GF-D8 (cell line): ENCODE measurements around the gene NEURL1B.
"Not testable (repeated sequence)": the region's sequence is repeated elsewhere in the genome, so short reads cannot be mapped to it uniquely, and the experiment has no call there.

Experiments used
- DNase-seq: peaks from one replicate; lab custom pipeline; 2025; lab: John Stamatoyannopoulos, UW

NEURL1B gene, protein sequence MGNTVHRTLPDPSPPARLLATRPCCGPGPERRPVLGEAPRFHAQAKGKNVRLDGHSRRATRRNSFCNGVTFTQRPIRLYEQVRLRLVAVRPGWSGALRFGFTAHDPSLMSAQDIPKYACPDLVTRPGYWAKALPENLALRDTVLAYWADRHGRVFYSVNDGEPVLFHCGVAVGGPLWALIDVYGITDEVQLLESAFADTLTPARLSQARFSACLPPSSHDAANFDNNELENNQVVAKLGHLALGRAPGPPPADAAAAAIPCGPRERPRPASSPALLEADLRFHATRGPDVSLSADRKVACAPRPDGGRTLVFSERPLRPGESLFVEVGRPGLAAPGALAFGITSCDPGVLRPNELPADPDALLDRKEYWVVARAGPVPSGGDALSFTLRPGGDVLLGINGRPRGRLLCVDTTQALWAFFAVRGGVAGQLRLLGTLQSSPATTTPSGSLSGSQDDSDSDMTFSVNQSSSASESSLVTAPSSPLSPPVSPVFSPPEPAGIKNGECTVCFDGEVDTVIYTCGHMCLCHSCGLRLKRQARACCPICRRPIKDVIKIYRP

DNA sequence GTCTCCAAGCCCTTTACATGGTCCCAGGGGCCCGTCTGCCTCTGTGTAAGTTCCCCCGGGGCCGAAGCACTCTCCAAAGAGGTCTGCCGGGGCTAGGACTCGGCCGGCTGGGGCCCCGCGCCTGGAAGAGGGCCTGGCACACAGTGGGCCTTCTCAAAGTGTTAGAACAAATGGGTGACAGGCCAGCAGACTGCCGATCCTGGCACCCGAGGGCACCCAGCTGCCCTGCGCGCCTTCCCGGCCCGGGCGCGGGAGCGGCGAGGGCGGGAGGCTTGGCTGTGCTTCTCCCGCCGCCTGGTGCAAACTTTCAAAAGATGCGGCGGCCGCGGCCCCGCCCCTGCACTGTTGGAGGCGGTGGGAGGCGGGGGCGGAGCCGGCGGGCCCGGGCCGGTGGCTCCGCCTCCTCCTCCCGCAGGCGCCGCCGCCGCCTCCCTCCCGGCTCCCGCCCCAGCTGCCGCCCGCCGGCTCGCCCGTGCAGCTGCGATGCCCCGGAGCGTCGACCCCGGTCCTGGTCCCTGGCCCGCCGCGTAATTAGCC lies at the start of gene NEURL1B:
TSS of gene NEURL1B (plus strand) at position 442 of the 537 bp plus-strand sequence. CDS start 144 bp downstream, outside the sequence.
- DNase-seq, result no peak

DNA sequence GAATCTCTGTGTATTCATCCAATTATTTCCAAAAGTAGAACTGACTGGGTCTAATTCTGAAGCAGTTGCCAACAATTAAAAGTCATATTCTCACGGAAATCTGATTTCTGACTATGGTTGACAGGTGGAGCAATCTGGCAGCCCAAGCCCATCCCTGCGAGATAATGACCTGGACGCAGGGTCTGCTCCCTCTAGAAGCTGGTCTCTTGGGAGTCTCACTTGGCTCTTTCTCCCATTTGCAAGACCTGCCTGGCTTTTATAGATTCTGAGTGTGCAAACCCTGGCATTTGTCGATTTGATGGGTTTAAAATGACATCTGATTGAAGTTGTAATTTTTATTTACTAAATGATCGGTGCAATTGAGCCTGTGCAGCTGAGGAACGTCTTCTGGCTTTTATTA lies 49.4 kb upstream of the NEURL1B start:
- DNase-seq, result no peak

DNA sequence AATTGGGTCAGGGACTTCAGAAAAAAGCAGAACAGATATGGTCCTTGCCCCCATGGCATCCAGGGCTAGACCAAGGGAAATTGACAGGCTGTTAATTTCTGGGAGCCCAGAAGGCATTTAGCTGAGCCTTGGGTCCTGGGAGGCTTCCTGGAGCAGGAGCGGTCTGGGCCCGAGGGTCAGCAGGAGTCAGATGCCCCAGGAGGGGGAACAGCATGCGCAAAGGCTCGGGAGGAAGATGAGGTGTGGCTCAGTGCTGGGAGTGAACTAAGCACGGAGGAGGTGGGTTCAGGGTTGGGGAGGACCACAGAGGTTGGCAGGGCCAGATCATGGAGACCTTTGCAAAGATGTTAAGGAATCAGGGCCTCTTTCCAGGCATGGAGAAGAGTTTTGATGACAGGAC lies 48.2 kb upstream of the NEURL1B start:
- DNase-seq, result no peak

DNA sequence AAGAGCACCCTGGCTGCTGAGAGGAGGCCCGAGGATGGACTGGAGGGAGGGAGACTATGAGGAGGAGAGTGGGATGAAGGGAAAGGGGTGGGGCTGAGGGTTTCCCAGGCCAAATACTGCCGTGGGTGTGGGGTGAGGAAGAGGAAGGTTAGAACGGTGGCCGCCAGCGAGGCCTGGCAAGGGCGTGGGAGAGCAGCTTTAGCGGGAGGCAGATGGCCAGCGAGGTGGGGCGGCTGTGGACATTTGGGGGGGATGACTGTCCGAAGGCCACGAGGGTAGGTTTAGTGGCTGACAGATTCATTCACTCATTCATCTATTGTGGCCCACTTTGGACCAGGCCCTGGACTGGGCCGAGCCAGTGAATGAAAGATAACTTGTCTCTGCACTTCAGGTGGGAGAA lies 47.8 kb upstream of the NEURL1B start:
- no peak for DNase-seq

DNA sequence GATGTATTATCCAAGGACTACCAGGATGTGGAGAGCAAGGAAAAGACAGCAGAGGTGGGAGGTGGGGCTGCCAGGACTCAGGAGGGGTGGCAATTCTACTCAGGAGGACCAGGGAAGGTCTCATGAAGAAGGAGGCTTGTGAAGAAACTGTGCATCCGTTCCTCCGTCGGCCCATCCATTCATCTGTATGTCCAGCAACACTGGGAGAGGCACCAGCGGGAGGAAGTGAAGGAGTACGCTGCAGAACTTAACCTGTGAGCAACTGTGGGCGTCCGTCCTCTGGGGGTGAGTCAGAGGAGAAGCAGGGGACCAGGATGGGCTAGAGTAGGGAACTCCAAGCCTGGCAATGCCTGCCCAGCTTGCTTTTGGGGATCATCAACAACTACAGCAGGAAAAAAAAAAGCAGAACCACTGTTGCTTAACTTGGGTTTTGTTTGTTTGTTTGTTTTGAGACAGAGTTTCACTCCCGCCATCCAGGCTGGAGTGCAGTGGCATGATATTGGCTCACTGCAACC lies 47.3 kb upstream of the NEURL1B start:
- no peak for DNase-seq

DNA sequence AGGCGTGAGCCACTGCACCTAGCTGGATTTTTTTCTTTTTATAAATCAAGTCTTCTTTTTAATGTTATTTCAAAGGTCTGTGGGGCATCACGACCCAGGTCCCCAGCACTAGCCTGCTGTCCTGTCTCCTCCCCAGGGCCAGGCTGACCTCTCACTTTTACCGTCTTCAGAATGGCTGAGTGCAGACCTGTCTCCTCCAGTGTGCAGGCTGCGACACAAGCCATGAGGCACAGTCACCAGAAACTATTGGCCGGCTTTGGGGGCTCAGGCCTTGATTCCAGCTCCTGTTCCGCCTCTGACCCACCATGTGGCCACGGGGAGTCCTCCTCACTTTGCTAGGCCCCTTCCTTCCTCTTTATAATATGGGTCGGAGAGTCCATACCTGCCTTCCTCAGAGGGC lies 46.6 kb upstream of the NEURL1B start:
- no peak for DNase-seq

DNA sequence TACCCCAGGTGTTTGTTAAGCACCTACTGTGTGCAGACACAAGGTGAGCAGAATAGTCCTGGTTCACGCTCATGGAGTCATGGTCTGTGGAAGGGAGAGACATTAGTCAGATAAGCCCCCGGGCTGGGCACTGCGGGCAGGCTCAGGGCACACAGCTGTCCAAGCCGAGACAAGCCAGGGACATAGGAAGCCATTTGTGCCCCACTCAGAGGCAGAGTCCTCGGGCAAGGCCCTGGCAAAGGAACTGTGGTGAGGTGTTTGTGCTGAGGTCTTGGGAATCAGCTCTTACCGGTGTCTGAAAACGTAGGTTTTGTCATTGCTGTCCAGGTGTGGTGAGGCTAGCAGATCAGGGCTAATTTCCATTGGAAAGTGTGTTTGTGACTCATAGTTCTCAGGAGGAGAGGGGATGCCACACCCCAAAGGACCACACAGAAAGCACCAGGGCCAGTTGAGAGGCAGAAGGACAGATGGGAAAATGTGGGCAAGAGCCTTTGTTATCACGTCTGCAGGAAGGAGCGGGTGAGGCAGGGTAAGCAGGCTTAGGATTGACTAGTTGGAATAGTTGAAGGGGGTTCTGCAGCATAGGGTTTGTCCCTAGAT lies 46.1 kb upstream of the NEURL1B start:
- no peak for DNase-seq

DNA sequence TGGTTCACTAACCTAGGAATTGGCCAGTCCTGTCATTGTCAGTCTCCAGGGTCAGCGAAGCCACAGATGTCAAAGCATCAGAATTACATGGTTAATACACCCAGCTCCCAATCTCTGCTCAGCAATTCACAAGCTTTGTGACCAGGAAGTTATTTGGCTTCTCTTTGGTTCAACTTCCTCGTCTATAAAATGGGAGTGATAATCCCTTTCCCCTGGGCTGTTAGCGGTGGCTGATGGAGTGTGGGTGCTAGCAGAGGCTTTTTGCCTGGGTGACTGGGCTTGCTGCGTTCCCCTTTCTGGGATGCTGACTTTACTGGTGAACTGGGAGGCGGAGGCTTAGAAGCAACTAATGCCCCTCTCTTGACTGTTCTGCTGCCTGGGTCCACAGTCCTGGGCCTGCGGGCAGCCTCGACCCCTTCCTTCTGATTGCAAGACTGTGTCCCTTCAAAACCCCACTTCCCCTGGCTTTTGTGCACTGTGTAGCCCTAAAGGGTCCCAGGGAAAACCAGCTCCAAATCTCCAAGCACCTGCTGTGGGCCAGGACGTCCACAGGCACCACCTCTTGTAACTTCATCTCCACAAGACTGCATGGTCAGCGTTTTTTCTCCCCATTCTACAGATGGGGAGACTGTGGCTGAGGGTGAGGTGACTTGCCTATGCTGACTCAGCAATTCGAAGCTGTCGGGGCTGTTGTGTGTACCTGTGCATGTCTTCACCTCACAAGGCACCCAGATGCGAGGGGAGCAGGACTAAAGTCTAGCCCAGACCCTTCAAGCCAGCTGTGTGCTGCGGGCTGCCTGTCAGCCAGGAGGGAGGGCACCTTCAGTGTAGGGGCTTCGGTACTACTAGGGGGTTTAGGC lies 45.2 kb upstream of the NEURL1B start:
- DNase-seq, result no peak

DNA sequence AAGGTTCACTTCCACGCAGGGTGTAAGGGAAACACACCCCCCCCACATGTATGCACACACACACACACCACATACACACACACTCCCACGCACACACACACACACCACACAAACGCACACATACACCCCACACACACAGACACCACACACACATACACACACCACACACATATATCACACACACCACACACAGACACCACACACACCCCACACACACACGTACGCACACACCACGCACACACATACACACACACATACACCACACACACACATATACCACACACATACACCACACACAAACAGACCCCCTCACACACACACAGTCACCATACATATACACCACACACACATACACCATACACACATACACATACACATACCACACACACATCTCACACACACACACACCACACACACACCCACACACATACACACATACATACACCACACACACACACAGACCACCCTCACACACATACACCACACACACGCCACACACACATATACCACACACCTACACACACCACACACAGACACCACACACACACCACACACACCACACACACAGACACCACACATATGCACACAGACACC lies 44.3 kb upstream of the NEURL1B start:
- DNase-seq, result no peak

DNA sequence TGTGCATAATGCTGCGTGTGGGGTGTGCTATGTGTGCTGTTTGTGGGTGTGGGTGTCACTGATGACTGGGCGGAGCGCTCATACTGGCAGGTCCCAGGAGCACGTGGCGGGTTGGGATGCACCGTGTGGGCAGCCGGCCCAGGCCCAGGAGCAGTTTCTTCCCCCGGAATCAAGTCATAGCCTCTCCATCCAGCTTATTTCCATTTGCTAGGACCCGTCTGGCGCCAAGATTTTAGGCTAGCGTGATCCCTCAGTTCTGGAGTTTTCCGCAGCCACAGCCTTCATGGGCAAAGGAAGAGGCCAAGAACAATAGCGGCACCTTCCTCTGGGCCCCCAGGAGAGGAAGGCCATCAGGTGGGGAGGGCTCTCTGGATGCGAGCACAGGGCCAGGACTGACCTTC lies 43.3 kb upstream of the NEURL1B start:
- DNase-seq, result no peak

DNA sequence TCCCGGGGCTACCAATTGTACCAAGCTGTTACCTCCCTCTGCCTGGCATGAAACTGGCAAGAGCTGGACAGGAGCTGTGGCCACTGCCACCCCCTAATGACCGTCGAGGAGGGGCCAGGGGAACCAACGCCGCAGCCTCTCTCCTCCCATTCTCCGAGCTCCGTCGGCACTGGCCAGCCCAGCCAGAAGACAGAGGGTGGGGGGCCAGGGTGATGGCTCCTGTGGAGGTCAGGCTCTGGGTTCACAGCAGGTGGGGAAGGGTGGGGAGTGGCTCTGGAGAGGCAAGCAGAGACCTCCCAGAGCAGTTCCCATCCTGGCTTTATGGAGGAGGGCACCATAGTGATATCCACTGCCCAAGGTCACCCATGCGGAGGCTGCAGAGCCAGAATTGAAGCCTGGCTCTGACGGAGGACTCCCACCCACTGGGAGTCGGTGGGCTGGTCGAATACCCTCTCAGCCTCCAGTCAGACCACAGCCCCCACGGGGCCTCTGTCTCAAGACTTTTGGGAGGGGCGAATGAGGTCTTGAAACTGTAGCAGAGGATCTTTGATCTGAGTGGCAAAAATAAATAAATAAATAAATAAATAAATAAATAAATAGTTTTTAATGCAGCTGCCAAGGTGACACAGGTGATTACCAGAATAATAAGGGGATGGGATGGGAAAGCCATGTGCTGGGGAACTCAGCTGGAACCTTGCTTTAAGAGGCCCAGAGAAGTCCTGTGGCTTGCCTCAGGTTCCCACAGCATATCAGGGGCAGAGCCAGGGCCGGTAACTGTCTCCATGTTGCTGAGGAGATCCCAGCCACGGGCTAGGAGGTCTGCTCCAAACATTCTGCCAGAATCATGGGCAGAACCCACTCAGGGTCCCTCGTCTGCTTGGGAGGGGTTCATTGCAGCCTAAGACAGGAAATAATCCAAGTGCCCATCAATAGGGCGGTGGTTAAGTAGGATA lies 42.5 kb upstream of the NEURL1B start:
- DNase-seq, result no peak

DNA sequence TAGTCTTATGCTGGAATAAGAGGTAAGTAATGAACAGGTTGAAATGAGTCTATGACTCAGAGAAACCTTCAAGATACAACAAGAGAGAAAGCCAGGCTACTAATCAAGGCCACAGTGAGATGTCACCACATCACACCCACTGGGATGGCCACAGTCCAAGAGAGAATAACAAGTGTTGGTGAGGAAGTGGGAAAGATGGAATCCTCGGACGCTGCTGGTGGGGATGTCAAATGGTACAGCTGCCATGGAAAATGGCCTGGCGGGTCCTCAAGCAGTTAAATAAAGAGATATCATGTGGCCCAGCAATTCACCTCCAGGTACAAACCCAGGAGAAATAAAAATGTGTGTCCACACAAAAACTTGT lies 41.9 kb upstream of the NEURL1B start:
- no peak for DNase-seq

DNA sequence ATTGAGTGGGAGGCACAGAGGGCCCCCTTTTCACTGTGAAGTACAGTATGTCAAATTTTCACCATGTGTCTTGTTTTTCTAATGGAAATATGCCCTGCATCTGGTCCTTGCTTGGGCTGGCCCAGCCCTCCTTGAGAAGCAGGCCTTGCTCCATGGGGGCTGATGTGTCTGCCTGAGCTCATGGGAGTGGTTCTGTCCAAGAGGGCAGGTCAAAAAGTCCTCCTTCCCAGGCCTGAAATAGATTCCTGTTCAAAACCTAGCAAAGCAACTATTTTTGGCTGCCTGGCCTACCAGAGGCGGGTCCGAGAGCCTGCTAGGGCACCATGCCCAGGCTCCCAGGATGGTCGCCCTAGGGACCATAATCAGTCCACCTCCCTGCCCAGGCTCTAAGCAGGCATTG lies 40.5 kb upstream of the NEURL1B start:
- no peak for DNase-seq

DNA sequence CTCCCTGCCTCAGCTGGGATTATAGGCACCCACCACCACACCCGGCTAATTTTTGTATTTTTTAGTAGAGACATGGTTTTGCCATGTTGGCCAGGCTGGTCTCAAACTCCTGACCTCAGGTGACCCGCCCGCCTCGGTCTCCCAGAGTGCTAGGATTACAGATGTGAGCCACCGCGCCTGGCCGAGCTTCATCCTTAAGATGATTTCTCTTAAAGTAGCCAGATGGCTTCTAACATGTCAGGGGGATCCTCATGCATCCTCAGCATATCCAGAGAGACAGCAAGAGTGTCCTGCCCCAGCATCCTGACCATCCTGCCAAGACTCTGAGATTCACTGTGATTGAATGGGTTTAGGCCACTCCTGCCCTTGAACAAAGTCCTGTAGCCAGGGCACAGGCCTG lies 39.5 kb upstream of the NEURL1B start:
- DNase-seq, result not testable (repeated sequence)

DNA sequence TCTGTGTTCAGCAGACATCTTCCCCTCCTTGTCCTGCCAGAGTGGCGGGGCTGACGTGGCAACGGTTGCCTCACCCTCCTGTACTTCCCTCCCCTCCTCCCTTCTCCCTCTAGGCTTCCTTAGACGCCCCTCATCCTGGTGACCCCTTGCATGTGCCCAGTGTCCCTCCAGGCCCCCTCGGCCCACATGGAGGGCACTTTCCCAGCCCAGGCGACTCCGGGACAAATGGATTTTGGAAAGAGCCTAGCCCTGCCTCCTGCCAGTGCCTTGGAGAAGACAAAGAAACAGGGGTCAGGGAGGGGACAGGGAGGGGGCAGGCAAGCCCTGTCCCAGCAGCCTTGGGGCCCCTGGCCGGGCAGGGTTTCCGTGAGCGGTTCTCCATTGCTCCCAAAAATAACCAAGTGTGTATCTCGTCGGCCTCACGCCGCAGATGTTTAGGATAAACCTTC lies 38.3 kb upstream of the NEURL1B start:
- no peak for DNase-seq

DNA sequence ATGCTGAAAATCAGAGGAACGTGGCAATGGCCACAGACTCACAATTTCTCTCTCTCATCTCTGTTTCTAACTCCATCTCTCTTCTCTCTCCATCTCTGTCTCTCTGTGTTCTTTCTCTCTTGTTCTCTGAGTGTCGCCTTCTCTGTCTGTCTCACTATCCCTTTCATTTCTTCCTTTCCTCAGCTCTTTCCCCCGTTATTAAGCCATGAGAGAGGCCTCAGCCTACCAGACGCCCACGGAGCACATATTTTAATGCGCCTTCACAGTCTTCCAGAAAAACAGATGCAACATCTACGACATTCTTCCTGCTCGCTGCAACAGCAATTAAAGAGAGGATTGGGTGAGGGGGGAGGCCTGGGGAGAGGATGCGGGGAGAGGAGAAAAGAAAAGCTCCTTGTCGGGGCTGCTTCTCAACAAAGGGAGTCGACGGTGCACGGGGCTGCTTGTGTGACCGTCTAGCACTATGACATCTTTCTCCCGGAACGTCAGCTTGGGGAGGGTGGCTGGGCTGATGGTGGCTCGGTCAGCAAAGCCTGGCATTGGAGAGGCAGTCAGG lies 37.7 kb upstream of the NEURL1B start:
- DNase-seq, result no peak

DNA sequence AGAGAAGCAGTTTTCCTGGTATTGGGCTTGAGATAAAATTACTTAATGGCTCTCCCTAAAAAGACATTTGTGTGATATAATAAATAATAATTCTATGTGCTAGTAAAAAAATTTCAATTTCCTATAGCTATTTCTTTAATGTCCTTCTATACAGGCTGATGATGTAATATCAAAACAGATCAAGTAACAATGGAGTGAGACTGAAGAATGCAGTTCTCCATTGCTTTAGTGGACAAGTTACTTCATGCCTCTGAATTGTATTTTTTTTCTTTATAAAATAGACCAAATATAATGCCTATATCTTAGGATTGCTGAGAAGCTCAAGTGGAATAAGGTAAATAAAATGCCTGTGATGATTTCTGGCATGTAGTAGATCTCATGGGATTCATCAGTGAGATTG lies 35.6 kb upstream of the NEURL1B start:
- no peak for DNase-seq

DNA sequence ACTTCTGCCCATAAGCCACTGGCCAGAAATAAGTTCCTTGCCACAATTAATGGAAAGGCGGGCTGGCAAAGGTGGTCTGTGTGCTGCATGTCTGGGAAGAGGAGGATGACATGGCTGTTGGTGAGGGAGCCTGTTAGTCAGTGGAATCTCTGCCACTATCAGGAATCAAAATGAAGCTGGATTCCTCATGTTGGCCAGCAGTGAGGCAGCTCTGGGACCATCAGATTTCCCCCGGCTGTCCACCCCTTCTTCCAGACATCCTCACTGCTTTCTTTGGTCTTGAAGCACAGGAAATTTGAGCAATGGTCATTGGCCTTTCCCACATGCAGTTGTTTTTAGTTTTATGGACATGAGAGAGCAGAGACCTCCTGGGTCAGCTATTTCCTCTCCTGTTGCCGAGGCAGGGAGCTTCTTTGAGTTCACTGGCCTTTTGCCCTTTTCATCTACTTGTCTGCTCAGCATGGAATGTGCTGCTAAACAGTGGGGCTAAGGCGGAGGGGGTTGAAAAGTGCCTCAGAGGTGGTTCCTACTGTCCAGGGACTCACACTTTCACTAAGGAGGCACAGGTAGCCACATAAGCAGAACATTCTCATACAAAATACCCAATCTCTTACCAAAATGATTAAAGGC lies 34.8 kb upstream of the NEURL1B start:
- DNase-seq, result no peak

DNA sequence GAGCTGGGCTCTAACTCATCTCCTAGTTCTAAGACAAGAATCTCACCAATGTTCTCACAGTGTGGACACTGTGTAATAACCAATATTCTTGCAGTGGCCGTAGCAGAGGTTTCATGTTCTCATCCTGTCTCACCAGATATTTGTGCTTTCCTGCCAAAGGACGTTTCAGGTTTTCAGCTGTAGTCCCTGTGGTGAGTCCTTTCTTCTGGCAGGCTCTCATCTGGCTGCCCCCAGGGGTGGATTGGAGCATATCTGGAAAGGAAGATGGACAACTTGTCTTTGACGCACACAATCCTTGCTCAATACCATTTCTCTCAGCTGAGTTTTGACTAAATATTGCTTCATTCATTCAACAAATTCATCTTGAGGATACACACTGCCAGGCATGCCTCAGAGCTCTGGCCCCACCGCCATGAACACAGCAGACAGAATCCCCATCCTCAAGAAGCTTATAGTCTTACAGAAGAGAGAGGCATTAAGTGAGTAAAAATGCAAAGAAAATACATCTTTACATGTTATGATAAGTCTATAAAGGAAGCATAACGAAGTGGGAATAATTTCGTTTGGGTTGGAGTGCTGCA lies 33.8 kb upstream of the NEURL1B start:
- no peak for DNase-seq
